C1 segment of cervical spinal cord (tissue), 14 donors: ENCODE results near the gene NUTM2D.
"Not testable (repeated sequence)": the region's sequence is repeated elsewhere in the genome, so short reads cannot be mapped to it uniquely, and the experiment has no call there.

Source experiments
- DNase-seq, 14 donors: peaks; one replicate each; lab custom pipeline; 2025; lab: John Stamatoyannopoulos, UW

Gene NUTM2D

DNA sequence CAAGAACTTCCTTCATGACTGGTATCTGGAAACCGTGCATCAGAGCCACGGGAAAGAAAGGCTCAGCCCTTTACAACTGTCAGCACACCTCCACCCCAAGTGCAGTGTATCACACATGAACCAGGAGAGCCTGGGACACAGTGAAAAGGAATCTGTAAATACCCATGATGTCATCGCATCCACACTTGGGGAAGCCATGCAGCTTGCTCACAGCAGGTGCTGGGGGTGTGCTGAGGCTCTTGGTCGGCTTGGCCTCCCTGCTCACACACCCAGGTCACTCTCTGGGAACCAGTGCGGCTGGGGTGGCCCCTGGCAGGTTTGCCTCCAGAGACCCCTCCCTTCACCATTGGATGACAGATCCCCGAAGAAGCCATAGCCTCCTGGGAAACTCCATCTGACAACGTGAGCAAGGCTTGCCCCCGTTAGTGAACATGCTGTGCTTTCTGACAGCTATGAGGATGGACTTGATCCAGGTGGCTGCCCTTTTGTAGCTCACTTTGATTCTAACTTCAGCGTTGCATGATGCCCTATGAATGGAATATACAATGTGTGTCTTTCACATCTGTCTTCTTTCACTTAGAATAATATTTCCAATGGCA is 12.1 kb downstream of the NUTM2D start:
- DNase-seq, result not testable (repeated sequence)

DNA sequence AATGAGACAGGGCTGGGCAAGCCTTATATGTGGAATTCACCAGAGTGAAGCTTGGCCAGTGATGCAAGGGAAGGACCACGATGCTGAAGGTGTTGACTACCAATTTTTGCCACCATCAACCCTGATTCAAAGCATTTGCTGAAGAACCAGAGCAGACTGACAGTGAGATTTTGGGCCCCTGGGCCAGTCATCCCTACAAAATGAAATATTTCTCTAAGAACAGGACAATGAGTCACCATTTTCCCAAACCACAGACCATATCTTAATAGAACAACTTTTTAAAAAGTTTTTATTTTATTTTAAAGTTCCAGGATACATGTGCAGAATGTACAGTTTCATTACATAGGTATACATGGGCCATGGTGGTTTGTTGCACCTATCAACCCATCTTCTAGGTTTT is 16.5 kb downstream of the NUTM2D start:
- not testable (repeated sequence) for DNase-seq

- DNase-seq, result not testable (repeated sequence)
These were observed 21.6 kb downstream of the NUTM2D start for GRCh38 chr10:87379115-87379514.

DNA sequence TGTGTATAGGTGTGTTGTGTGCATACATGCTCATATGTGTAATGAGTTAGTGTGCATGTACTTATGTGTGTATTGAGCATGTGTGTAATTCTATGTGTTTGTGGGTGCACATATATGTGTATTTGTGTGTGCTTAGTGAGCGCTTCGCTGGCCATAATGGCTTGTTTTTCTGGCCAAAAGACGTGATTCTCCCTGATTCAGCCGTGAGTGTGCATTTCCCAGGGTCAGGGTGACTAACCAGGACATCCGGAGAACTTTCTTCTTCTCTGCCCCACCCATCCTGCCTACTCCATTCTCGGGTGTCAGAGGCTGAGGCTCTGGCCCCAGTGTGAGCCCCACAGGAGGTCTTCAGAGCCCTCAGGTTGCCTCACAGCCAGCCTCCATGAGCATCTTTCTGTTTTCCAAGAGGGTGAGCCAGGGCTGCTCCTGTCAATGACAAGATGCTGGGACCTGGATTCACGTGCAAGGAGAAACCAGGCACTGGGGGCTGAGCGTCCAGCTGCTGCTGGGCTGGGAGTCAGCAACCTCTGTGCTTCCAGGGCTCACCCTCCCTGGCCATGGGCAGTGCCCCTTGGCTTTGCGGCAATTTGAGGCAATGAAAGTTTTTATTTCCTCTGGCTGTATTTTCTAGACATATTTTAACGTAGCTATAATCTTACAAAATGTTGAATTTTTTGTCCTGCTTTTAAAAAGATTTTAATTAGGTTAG is 25.8 kb downstream of the NUTM2D start:
- not testable (repeated sequence) for DNase-seq

GRCh38 chr10:87384283-87384682 is 26.7 kb downstream of the NUTM2D start:
- not testable (repeated sequence) for DNase-seq

DNA sequence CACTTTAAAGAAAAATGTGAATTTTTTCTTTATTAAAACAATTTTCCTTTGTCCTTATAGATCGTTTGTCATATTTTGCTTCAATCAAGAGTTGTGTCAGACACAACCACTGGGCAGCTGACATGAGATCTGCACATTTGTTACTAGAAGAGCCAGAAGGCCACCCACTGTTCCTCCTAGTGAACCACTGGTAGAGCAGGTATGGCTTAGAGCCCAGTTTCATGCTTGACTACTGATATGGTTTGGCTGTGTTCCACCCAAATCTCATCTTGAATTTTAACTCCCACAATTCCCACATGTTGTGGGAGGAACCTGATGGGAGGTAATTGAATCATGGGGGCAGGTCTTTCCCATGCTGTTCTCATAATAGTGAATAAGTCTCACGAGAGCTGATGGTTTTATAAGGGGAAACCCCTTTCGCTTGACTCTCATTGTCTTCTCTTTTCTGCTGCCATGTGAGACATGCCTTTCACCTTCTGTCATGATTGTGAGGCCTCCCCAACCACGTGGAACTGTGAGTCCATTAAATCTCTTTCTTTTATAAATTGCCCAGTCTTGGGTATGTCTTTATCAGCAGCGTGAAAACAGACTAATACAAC is 28.3 kb downstream of the NUTM2D start:
- not testable (repeated sequence) for DNase-seq

DNA sequence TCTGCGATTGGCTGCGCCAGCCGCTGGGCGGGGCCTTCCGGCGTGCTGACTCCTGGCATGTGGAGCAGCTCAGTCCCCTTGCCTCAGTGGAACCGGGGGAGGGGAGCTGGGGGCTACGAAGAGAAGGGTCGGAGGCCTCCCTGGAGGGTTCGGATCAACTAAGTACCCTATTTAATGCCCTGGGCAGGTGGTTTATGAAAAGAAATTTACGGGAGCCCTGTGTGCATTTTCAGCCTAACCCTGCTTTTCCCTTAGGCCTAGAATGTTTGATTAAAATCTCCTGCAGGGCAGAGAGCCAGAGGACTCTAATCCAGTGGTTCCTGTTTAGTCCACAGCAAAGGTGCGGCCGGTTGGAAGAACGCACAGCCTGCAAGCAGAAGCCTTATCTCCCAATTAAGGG is 33.8 kb downstream of the NUTM2D start:
- not testable (repeated sequence) for DNase-seq

GRCh38 chr10:87396206-87396605 is 38.7 kb downstream of the NUTM2D start:
- not testable (repeated sequence) for DNase-seq

DNA sequence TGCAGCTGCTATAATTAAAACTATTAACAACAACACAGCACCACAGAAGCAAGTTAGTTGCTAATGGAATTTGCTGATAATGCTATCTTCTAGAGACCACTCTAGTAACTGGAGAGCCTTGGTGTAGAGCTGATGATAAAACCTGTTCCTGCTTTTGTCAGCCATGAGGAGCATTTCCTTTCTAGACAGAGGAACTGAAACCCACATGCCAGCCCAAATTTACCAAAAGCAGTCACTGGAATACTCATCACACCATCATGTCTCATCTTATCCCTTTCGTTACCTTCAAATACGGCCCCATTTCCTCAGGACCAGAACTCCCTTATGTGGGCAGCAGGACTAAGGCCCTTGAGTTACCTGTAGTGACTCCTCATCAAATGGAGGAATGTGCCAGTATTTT is 40.9 kb downstream of the NUTM2D start:
- peak in 1 of 14 donors; percentile 1 for DNase-seq

- peak in 2 of 14 donors; percentile 1 to 8 for DNase-seq
These were observed 50.2 kb downstream of the NUTM2D start for GRCh38 chr10:87407516-87408467.

DNA sequence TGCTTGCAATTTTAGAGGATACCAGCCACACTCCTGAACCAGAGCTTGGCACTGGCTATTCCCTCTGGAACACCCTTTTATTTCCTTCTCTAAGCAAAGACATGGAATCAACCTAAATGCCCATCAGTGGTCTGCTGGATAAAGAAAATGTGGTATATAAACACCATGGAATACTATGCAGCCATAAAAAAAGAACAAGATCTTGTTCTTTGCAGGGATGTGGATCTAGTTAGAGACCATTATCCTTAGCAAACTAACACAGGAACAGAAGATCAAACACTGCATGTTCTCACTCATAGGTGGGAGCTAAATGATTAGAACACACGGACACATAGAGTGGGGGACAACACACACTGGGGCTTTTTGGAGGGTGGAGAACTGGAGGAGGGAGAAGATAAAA is 56.4 kb downstream of the NUTM2D start:
- not testable (repeated sequence) for DNase-seq
